Uterus (tissue), 4 donors: Measurements from ENCODE around the gene FGD2. TPM values are rescaled to one million over a fixed set of nuclear protein-coding genes. Genes with fewer than 3 reads are reported as not detected.
A peak's percentile ranks its signal among the peaks of the same experiment; 100 is the strongest.

ENCODE experiments used
- DNase-seq, 2 donors: peaks; one replicate each; pipeline ENCODE4 v3.0.0-alpha.2; 2019 to 2020
- H3K27ac ChIP-seq, 2 donors: fragments of 200-600 bp; sonication (generic); 1 replicate in 1 of 2; 2 replicates in 1 of 2; pipeline ENCODE4 v1.5.1; 2016 to 2018
- H3K27me3 ChIP-seq, 2 donors: fragments of 200-600 bp; sonication (generic); one replicate each; pipeline ENCODE4 v1.5.1; 2018 to 2019; ENCODE audit warnings: control low read depth in 1 of 2
- H3K36me3 ChIP-seq, 2 donors: fragments of 200-600 bp; sonication (generic); one replicate each; pipeline ENCODE4 v1.5.1; 2019; ENCODE audit warnings: control low read depth in 1 of 2
- H3K4me1 ChIP-seq, 2 donors: fragments of 200-600 bp; sonication (generic); one replicate each; pipeline ENCODE4 v1.5.1; 2018 to 2019; ENCODE audit warnings: control low read depth in 1 of 2
- H3K4me3 ChIP-seq, 2 donors: fragments of 200-600 bp; sonication (generic); 1 replicate in 1 of 2; 2 replicates in 1 of 2; pipeline ENCODE4 v1.5.1; 2018 to 2019; ENCODE audit warnings: mild to moderate bottlenecking in 1 of 2
- H3K9me3 ChIP-seq, 2 donors: fragments of 200-600 bp; sonication (generic); one replicate each; pipeline ENCODE4 v1.5.1; 2019; ENCODE audit warnings: control low read depth in 1 of 2
- POLR2A ChIP-seq, 2 donors: fragments of 450-650 bp; IDR thresholded peaks; one replicate each; pipeline ENCODE4 v1.6.1; 2016; ENCODE audit warnings: antibody characterized with exemption in 2 of 2, mild to moderate bottlenecking in 1 of 2, moderate library complexity in 1 of 2
- intact Hi-C: fragments of 100-400 bp; cut with DNase I; formaldehyde crosslinking; loops from one replicate; pipeline ENCODE4 v1.15.1; 2023; ENCODE audit warnings: low total_unique reads
- total RNA-seq, 4 donors: library from RNA; depleted of rRNA in 3 of 4; stranded (reverse); fragments of >200 nt in 3 of 4; gene quantifications; one replicate each; pipeline versions ENCODE4 v1.1.0 to v1.2.4, GENCODE V29; 2014 to 2023
- TF ChIP-seq, protein P1 (sequence below), 4 experiments: fragments of 200-600 bp in 2 of 4; fragments of 450-650 bp in 2 of 4; sonication (generic) in 2 of 4; IDR thresholded peaks; one replicate each; pipeline ENCODE4 v1.5.1; 2016 to 2019; ENCODE audit warnings: antibody characterized with exemption in 4 of 4, mild to moderate bottlenecking in 2 of 4, moderate library complexity in 1 of 4
- donor health status: DM: yes; HTN: yes; CAD: no.

FGD2 gene
- total RNA-seq, 4 donors from 2014 or later: 0.51 to 27.6 (median 11.5) TPM

DNA sequence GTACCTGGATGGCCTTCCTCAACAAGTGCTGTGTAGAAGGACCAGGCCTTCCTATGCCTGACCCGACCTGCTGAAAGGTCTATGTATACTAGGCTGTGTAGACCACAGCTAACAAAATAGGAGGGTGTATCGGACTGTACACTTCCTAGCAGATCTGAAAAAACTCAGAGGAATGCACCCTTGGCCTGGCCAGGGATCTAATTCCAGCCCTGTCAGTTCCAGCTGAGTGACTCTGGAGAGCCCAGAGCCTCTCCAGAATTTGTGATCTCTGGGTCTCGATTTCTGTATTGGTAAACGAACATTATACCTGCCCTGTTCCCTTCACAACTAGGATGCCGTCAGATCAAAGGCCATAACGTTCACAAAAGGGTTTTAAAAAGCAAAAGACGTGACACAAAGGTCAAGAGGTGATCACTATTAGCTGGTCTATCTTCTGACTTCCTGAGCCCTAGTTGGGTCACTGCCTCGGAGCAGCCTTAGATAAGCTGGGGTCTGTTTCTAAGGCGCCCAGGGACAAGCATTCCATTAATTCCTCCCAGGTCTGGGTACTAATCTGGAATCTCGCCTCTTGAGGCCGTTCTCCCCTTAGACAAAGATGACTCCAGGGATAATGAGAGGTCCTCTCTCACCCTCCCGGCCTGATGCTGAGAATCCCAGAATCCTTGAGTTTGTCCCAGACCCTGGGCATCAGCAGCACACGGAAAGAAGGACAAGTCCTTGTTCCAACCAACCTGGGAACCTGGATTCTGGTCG, 33.4 kb upstream of the FGD2 start:
- TF ChIP-seq POLR2A (IDR thresholded peaks at IDR 0.05): no peak
- TF ChIP-seq, protein P1, sequence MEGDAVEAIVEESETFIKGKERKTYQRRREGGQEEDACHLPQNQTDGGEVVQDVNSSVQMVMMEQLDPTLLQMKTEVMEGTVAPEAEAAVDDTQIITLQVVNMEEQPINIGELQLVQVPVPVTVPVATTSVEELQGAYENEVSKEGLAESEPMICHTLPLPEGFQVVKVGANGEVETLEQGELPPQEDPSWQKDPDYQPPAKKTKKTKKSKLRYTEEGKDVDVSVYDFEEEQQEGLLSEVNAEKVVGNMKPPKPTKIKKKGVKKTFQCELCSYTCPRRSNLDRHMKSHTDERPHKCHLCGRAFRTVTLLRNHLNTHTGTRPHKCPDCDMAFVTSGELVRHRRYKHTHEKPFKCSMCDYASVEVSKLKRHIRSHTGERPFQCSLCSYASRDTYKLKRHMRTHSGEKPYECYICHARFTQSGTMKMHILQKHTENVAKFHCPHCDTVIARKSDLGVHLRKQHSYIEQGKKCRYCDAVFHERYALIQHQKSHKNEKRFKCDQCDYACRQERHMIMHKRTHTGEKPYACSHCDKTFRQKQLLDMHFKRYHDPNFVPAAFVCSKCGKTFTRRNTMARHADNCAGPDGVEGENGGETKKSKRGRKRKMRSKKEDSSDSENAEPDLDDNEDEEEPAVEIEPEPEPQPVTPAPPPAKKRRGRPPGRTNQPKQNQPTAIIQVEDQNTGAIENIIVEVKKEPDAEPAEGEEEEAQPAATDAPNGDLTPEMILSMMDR (IDR thresholded peaks at IDR 0.05): no peak
- intact Hi-C loops: no loop called here
- H3K36me3 ChIP-seq: no peaks in the 10 kb centered on the region
- no peaks in the 10 kb centered on the region for H3K4me1 ChIP-seq
- no peaks in the 10 kb centered on the region for H3K9me3 ChIP-seq
- no peak overlapping the region for H3K4me3 ChIP-seq
- peak overlapping the region in 1 of 2 donors; percentile 20 for H3K27ac ChIP-seq
- no peaks in the 10 kb centered on the region for H3K27me3 ChIP-seq
- DNase-seq: no peak

DNA sequence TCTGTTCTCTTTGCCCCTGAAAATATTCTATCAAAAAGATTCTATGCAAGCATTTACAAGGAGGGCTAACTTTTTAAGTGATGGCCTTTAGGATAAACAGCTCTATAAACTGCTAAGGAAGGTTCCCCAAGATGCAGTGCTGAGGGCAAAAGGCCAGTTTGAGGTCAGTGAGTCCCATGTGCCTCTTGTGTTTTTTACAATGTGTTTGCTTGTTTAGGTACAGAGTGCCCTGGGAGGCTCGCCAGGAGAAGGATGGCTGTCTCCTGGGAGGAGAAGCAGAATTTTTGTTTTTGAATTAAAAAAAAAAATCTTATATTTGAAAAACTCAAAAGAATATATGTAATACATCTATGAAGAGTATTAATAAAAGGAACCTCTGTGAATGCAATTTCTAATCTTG, 32.3 kb upstream of the FGD2 start:
- no peaks in the 10 kb centered on the region for H3K36me3 ChIP-seq
- no peaks in the 10 kb centered on the region for H3K4me1 ChIP-seq
- H3K27ac ChIP-seq: no peak overlapping the region

DNA sequence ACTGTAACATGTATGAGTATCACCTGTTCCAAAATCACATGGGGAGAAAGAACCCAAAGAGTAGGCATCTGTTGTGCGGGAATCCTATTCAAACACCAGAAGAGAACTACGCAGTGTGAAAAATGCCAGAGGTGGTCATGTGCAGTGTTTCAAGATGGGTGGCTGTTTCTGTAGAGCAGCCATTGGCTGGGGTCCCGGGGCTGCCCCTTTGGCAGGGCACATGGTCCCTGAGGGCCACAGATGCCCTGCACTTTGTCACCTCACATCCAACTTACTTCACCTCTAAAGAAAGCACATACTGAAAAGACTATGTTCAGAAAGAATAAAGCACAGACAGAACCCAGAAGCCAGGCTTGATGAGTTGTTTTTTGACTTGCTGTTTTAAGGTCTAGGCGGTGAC, 31.8 kb upstream of the FGD2 start:
- Histone ChIP-seq H3K27me3 (no peaks in the 10 kb centered on the region), H3K4me1 (no peaks in the 10 kb centered on the region), H3K9me3 (no peaks in the 10 kb centered on the region), H3K36me3 (no peaks in the 10 kb centered on the region), H3K4me3 (no peak overlapping the region), H3K27ac (no peak overlapping the region)
- DNase-seq: no peak
- intact Hi-C loops: no loop called here
- TF ChIP-seq POLR2A (IDR thresholded peaks at IDR 0.05): no peak
- TF ChIP-seq, protein P1 (IDR thresholded peaks at IDR 0.05): no peak

More for the DNA sequence above, 32.3 kb upstream of the FGD2 start:
- DNase-seq: no peak
- intact Hi-C loops: no loop called here
- Histone ChIP-seq H3K27me3 (no peaks in the 10 kb centered on the region), H3K4me3 (no peak overlapping the region), H3K9me3 (no peaks in the 10 kb centered on the region)
- no peak for TF ChIP-seq POLR2A (IDR thresholded peaks at IDR 0.05)
- TF ChIP-seq, protein P1 (IDR thresholded peaks at IDR 0.05): no peak

DNA sequence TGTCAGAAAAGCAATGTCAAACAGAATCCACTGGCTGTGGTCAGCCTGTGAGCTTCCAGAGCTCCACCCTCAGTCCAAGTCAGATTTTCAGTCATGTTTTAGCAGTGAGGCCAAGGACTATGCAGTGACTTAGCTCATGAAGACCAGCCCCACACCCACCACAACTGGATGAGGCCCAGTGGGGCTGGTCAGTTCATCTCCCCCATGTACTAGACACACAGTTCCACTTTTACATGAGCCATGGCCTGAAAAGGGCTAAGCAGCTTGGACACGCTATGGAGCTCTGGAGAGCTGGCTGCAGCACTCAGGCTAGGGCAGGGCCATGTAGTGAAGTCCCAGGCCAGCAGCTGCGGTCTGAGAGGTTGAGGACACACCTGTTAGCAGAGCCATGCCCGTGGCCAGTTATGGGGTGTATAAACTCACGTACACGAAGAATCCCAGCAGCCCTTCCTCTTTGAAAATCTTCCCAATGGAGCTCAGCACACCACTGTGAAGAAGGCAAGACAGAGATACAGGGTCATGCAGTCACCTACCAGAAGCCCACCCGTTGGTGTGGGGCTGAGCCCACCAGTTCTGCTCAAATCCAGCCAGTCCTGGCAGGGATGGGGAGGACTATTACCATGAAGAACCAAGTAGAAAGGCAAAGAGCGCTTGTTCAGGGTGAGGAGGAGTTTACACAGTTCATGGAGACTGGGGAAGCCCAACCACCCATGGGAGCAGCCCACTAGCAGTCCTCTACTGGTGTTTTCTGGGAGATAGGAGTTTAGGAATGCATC, 30.0 kb upstream of the FGD2 start:
- intact Hi-C loops: no loop called here
- H3K27me3 ChIP-seq: no peaks in the 10 kb centered on the region
- H3K9me3 ChIP-seq: no peaks in the 10 kb centered on the region
- no peak overlapping the region for H3K4me3 ChIP-seq
- no peaks in the 10 kb centered on the region for H3K4me1 ChIP-seq
- no peaks in the 10 kb centered on the region for H3K36me3 ChIP-seq
- no peak overlapping the region for H3K27ac ChIP-seq
- no peak for DNase-seq
- TF ChIP-seq POLR2A (IDR thresholded peaks at IDR 0.05): no peak
- TF ChIP-seq, protein P1 (IDR thresholded peaks at IDR 0.05): no peak

DNA sequence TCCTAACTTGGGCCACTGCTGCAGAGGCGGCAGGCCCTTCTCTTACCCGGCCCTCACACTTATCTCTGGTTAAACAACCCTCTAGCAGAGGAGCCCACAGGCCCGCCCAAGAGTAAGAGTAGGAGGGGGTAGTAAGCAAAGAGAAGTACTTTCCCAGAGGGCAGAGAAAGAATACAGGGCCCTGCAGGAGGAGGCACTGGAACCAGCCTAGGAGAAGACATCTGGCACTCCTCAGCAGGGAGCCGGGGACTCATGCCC, 29.5 kb upstream of the FGD2 start:
- no peaks in the 10 kb centered on the region for H3K4me1 ChIP-seq
- H3K9me3 ChIP-seq: no peaks in the 10 kb centered on the region
- no peaks in the 10 kb centered on the region for H3K27me3 ChIP-seq
- TF ChIP-seq, protein P1 (IDR thresholded peaks at IDR 0.05): no peak
- no peak for TF ChIP-seq POLR2A (IDR thresholded peaks at IDR 0.05)
- no peak overlapping the region for H3K27ac ChIP-seq
- no peak overlapping the region for H3K4me3 ChIP-seq
- DNase-seq: no peak
- no peaks in the 10 kb centered on the region for H3K36me3 ChIP-seq
- intact Hi-C loops: no loop called here
